Neural progenitor cell (in vitro differentiated cells): ENCODE measurements around the gene CTTN. TPM values are rescaled to one million over a fixed set of nuclear protein-coding genes. Genes with fewer than 3 reads are reported as not detected.

Experiments used
- DNase-seq: peaks from one replicate; pipeline ENCODE4 v3.0.0-alpha.2; 2016; ENCODE audit warnings: low spot score
- H2AFZ ChIP-seq: fragments of 200-600 bp; sonication (generic); replicated peaks from 2 replicates; pipeline ENCODE4 v1.6.1; 2016; ENCODE audit warnings: antibody characterized with exemption
- H3F3A ChIP-seq: fragments of 200-600 bp; sonication (generic); 2 replicates; pipeline ENCODE4 v1.6.1; 2016; ENCODE audit warnings: antibody characterized with exemption, low read depth
- H3K27ac ChIP-seq: fragments of 200-600 bp; sonication (generic); 2 replicates; pipeline ENCODE4 v1.5.1; 2016; ENCODE audit warnings: mild to moderate bottlenecking
- H3K27me3 ChIP-seq: fragments of 200-600 bp; sonication (generic); 2 replicates; pipeline ENCODE4 v1.6.1; 2016; ENCODE audit warnings: mild to moderate bottlenecking, moderate library complexity
- H3K36me3 ChIP-seq: fragments of 200-600 bp; sonication (generic); 2 replicates; pipeline ENCODE4 v1.5.1; 2016
- H3K4me1 ChIP-seq: fragments of 200-600 bp; sonication (generic); 2 replicates; pipeline ENCODE4 v1.6.1; 2016; ENCODE audit warnings: mixed run types
- H3K4me2 ChIP-seq: fragments of 200-600 bp; sonication (generic); 2 replicates; pipeline ENCODE4 v1.6.1; 2016
- H3K4me3 ChIP-seq: fragments of 200-600 bp; sonication (generic); 2 replicates; pipeline ENCODE4 v1.5.1; 2016
- H3K79me2 ChIP-seq: fragments of 200-600 bp; sonication (generic); 2 replicates; pipeline ENCODE4 v1.6.1; 2016; ENCODE audit warnings: low read depth
- H3K9ac ChIP-seq: fragments of 200-600 bp; sonication (generic); 2 replicates; pipeline ENCODE4 v1.6.1; 2016
- H3K9me3 ChIP-seq: fragments of 200-600 bp; sonication (generic); 2 replicates; pipeline ENCODE4 v1.5.1; 2016; ENCODE audit warnings: low read depth
- H4K20me1 ChIP-seq: fragments of 200-600 bp; sonication (generic); 2 replicates; pipeline ENCODE4 v1.6.1; 2016; ENCODE audit warnings: low read depth
- H3K27ac Mint-ChIP-seq: 3 replicates; pipeline ENCODE4 v1.8.0; 2021; ENCODE audit warnings: mixed read lengths
- H3K27me3 Mint-ChIP-seq: 2 replicates; pipeline ENCODE4 v1.8.0; 2022; ENCODE audit warnings: low read depth, mild to moderate bottlenecking, inconsistent platforms, moderate library complexity, mixed read lengths; ENCODE audit not compliant: insufficient read depth
- H3K36me3 Mint-ChIP-seq: 3 replicates; pipeline ENCODE4 v1.8.0; 2021; ENCODE audit warnings: mixed read lengths
- H3K4me1 Mint-ChIP-seq: 3 replicates; pipeline ENCODE4 v1.8.0; 2021; ENCODE audit warnings: mixed read lengths
- H3K4me3 Mint-ChIP-seq: 3 replicates; pipeline ENCODE4 v1.8.0; 2021; ENCODE audit warnings: mild to moderate bottlenecking, moderate library complexity, mixed read lengths
- H3K9me3 Mint-ChIP-seq: 3 replicates; pipeline ENCODE4 v1.8.0; 2020; ENCODE audit warnings: mixed read lengths
- EZH2 ChIP-seq: fragments of 200-600 bp; sonication (generic); IDR thresholded peaks from 2 replicates; pipeline ENCODE4 v1.6.1; 2017; ENCODE audit warnings: antibody characterized with exemption, mild to moderate bottlenecking, moderate library complexity
- EZH2phosphoT487 ChIP-seq: fragments of 200-600 bp; sonication (generic); IDR thresholded peaks from 2 replicates; pipeline ENCODE4 v1.6.1; 2017; ENCODE audit warnings: antibody characterized with exemption
- total RNA-seq: library from RNA; depleted of rRNA; stranded (reverse); fragments of >200 nt; gene quantifications from 2 replicates; pipeline ENCODE4 v1.2.3, GENCODE V29; 2015; ENCODE audit warnings: low replicate concordance
- TF ChIP-seq, protein P1 (sequence below): fragments of 200-600 bp; sonication (generic); IDR thresholded peaks from 2 replicates; pipeline ENCODE4 v1.5.1; 2017; ENCODE audit warnings: antibody characterized with exemption, mild to moderate bottlenecking

The CTTN gene
- total RNA-seq, 1 donor from 2014 or later: 200 TPM

DNA sequence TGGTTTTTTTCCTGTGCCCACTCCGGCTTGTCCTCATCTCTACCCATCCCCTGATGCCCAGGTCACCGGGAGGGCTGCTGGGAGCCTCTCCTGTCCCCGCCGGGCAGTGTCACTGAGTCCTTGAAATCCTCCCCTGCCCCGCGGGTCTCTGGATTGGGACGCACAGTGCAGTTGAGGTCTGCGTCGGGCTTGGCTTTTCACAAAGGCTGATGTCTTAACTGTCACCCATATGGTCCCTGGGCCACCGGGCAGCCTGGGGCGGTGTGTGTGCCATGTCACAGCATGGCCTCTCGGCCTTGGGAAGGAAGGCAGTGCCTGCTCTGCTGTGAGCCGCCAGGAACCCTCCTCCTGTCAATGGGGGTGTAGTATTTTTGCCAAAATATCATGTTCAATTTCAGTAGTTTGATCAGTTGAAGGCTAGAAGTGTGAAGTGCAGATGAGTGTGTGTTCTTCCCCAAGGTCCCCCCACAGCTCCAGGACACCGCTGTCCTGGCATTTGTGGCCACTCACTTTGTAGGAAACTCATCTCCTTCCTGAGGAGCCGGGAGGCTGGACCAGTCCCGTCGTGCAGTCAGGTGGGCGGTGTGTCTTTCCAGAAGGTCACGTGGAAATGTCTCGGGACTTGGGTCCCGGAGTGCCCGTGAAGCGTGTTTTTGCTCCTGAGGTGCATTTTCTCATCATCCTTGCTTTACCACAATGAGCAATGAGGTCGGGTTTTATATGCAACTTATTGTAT lies 37.6 kb downstream of the CTTN start:
- no peak overlapping the region for H2AFZ ChIP-seq
- no peaks in the 10 kb centered on the region for H3K36me3 ChIP-seq
- DNase-seq: no peak
- H3K27ac ChIP-seq: no peak overlapping the region
- H3K9ac ChIP-seq: no peak overlapping the region
- no peak overlapping the region for H3K4me3 Mint-ChIP-seq
- peaks cover 23% of the 10 kb centered on the region for H3K36me3 Mint-ChIP-seq
- no peak overlapping the region for H3K4me2 ChIP-seq
- H3K9me3 ChIP-seq: no peaks in the 10 kb centered on the region
- H3F3A ChIP-seq: no peaks in the 10 kb centered on the region
- H3K79me2 ChIP-seq: no peaks in the 10 kb centered on the region
- no peaks in the 10 kb centered on the region for H3K9me3 Mint-ChIP-seq
- no peaks in the 10 kb centered on the region for H4K20me1 ChIP-seq
- no peaks in the 10 kb centered on the region for H3K4me1 ChIP-seq
- H3K27me3 ChIP-seq: no peaks in the 10 kb centered on the region
- TF ChIP-seq EZH2phosphoT487: no peak
- TF ChIP-seq, protein P1, sequence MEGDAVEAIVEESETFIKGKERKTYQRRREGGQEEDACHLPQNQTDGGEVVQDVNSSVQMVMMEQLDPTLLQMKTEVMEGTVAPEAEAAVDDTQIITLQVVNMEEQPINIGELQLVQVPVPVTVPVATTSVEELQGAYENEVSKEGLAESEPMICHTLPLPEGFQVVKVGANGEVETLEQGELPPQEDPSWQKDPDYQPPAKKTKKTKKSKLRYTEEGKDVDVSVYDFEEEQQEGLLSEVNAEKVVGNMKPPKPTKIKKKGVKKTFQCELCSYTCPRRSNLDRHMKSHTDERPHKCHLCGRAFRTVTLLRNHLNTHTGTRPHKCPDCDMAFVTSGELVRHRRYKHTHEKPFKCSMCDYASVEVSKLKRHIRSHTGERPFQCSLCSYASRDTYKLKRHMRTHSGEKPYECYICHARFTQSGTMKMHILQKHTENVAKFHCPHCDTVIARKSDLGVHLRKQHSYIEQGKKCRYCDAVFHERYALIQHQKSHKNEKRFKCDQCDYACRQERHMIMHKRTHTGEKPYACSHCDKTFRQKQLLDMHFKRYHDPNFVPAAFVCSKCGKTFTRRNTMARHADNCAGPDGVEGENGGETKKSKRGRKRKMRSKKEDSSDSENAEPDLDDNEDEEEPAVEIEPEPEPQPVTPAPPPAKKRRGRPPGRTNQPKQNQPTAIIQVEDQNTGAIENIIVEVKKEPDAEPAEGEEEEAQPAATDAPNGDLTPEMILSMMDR: no peak
- TF ChIP-seq EZH2: no peak
- no peaks in the 10 kb centered on the region for H3K4me1 Mint-ChIP-seq
- no peak overlapping the region for H3K4me3 ChIP-seq
- peaks cover 3% of the 10 kb centered on the region for H3K27me3 Mint-ChIP-seq
- H3K27ac Mint-ChIP-seq: no peak overlapping the region

DNA sequence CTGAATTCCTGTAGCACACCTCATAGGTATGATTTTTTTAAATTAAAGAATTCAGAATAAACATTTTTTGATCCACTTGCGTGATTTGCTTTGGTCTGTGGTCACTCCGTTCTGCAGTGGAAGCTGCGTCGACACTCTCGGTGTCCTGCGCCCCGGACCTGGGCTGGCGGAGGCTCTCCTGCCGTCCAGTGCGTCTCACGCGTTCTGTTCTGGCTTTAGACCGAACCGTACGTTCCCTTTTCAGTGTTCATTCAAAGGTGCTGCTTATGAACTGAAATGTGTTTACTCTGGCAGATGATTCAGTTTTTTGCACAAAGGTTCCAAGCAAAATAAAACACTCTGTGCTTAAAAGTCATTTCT lies 38.2 kb downstream of the CTTN start:
- Histone ChIP-seq H3K4me3 (no peak overlapping the region), H3K9me3 (no peaks in the 10 kb centered on the region), H2AFZ (no peak overlapping the region), H3K27me3 (no peaks in the 10 kb centered on the region), H3K4me1 (no peaks in the 10 kb centered on the region), H4K20me1 (no peaks in the 10 kb centered on the region), H3K79me2 (no peaks in the 10 kb centered on the region), H3F3A (no peaks in the 10 kb centered on the region), H3K27ac (no peak overlapping the region), H3K9ac (no peak overlapping the region), H3K4me2 (no peak overlapping the region), H3K36me3 (no peaks in the 10 kb centered on the region)
- H3K9me3 Mint-ChIP-seq: no peaks in the 10 kb centered on the region
- H3K4me1 Mint-ChIP-seq: no peaks in the 10 kb centered on the region
- no peak for DNase-seq
- H3K36me3 Mint-ChIP-seq: peaks cover 22% of the 10 kb centered on the region
- H3K27ac Mint-ChIP-seq: no peak overlapping the region
- peaks cover 3% of the 10 kb centered on the region for H3K27me3 Mint-ChIP-seq
- H3K4me3 Mint-ChIP-seq: no peak overlapping the region
- TF ChIP-seq EZH2: no peak
- TF ChIP-seq EZH2phosphoT487: no peak
- TF ChIP-seq, protein P1: no peak

DNA sequence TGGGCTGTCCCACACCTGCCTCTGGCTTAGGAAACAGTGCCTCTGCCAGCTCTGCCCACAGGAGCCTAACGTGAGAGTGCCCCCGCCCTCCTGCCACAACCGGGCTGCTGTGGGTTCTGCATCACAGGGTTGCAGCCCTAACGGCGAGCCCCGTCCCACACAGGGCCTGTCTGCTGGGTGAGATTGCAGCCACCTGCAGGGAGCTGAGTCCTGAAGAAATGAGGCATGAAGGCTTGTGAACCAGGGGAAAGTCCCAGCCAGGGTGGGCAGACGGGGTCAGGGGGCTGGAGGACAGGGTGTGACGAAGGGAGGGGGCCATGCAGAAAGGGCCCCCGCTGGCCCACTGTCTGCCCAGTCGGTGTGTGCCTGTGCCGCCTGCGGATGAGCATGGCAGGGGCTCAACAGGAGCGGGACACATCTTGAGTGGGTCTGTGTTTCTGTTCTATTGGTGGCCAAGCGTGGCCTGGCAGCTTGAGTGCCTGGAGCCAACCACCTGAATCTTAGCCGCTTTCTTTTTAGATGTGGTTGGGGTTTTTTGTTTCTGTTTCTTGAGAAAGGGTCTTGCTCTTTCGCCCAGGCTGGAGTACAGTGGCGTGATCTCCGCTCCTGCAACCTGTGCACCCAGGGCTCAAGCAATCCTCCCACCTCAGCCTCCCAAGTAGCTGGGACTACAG lies 38.9 kb downstream of the CTTN start:
- H2AFZ ChIP-seq: no peak overlapping the region
- H3K79me2 ChIP-seq: no peaks in the 10 kb centered on the region
- no peak overlapping the region for H3K4me2 ChIP-seq
- Mint-ChIP-seq H3K36me3 (peaks cover 17% of the 10 kb centered on the region), H3K9me3 (no peaks in the 10 kb centered on the region), H3K27me3 (peaks cover under 1% of the 10 kb centered on the region), H3K4me3 (no peak overlapping the region), H3K27ac (no peak overlapping the region), H3K4me1 (peaks cover under 1% of the 10 kb centered on the region)
- TF ChIP-seq EZH2 (no peak), EZH2phosphoT487 (no peak)
- TF ChIP-seq, protein P1: no peak
- H3K9ac ChIP-seq: no peak overlapping the region
- no peak overlapping the region for H3K27ac ChIP-seq
- no peaks in the 10 kb centered on the region for H4K20me1 ChIP-seq
- H3K9me3 ChIP-seq: no peaks in the 10 kb centered on the region
- no peaks in the 10 kb centered on the region for H3K4me1 ChIP-seq
- no peak overlapping the region for H3K4me3 ChIP-seq
- DNase-seq: no peak
- H3K27me3 ChIP-seq: no peaks in the 10 kb centered on the region
- no peaks in the 10 kb centered on the region for H3K36me3 ChIP-seq
- no peaks in the 10 kb centered on the region for H3F3A ChIP-seq
